ENCODE data around the gene VNN1. TPM values are rescaled to one million over a fixed set of nuclear protein-coding genes. Genes with fewer than 3 reads are reported as not detected.

VNN1 gene
- polyA plus RNA-seq, 1 donor from 2014 or later, result not detected

GRCh38 chr6:132634796-132635195, 79.1 kb downstream of the VNN1 start:
- Histone ChIP-seq H3K9me2 (ENCODE audit: insufficient read depth, low read length) (no peaks in the 10 kb centered on the region), H3K9ac (ENCODE audit: low read length) (no peak overlapping the region), H3K4me3 (ENCODE audit: low read length) (no peak overlapping the region), H3K27me3 (ENCODE audit: insufficient read depth, low read depth, low read length) (no peaks in the 10 kb centered on the region), H3K9me3 (ENCODE audit: low read length) (no peaks in the 10 kb centered on the region), H2AFZ (ENCODE audit: low read depth, low read length) (no peak overlapping the region), H3F3A (ENCODE audit: insufficient read depth, low read length, poor library complexity, severe bottlenecking) (no peaks in the 10 kb centered on the region), H3K79me2 (replicated peaks; ENCODE audit: insufficient read depth, low read length) (no peaks in the 10 kb centered on the region), H4K20me1 (ENCODE audit: insufficient read depth) (no peaks in the 10 kb centered on the region), H3K4me2 (ENCODE audit: low read length) (no peak overlapping the region), H3K36me3 (ENCODE audit: insufficient read depth, low read length) (no peaks in the 10 kb centered on the region), H3K27ac (ENCODE audit: low read length) (no peak overlapping the region)
- TF ChIP-seq POLR2AphosphoS5 (IDR thresholded peaks at IDR 0.05) (no peak), MXI1 (conservative IDR thresholded peaks at IDR 0.05; ENCODE audit: poor library complexity, severe bottlenecking) (no peak), EP300 (conservative IDR thresholded peaks at IDR 0.05; ENCODE audit: poor library complexity, severe bottlenecking) (no peak), TAF1 (IDR thresholded peaks at IDR 0.05; ENCODE audit: low read depth) (no peak), RAD21 (conservative IDR thresholded peaks at IDR 0.05) (no peak), EZH2 (IDR thresholded peaks at IDR 0.05; ENCODE audit: borderline replicate concordance, insufficient read depth, low read length, poor library complexity, severe bottlenecking) (no peak)

GRCh38 chr6:132633362-132633761, 80.5 kb downstream of the VNN1 start:
- no peak overlapping the region for H3K4me3 ChIP-seq (ENCODE audit: low read length)

More at GRCh38 chr6:132633362-132633761, 80.5 kb downstream of the VNN1 start:
- Histone ChIP-seq H3K9ac (ENCODE audit: low read length) (no peak overlapping the region), H3K36me3 (ENCODE audit: insufficient read depth, low read length) (no peaks in the 10 kb centered on the region), H3K4me2 (ENCODE audit: low read length) (no peak overlapping the region), H3K9me3 (ENCODE audit: low read length) (no peaks in the 10 kb centered on the region), H3K9me2 (ENCODE audit: insufficient read depth, low read length) (no peaks in the 10 kb centered on the region), H3K79me2 (replicated peaks; ENCODE audit: insufficient read depth, low read length) (no peaks in the 10 kb centered on the region), H3K27ac (ENCODE audit: low read length) (no peak overlapping the region), H3K27me3 (ENCODE audit: insufficient read depth, low read depth, low read length) (no peaks in the 10 kb centered on the region), H3F3A (ENCODE audit: insufficient read depth, low read length, poor library complexity, severe bottlenecking) (no peaks in the 10 kb centered on the region), H4K20me1 (ENCODE audit: insufficient read depth) (no peaks in the 10 kb centered on the region), H2AFZ (ENCODE audit: low read depth, low read length) (no peak overlapping the region)
- TF ChIP-seq EP300 (conservative IDR thresholded peaks at IDR 0.05; ENCODE audit: poor library complexity, severe bottlenecking) (no peak), MXI1 (conservative IDR thresholded peaks at IDR 0.05; ENCODE audit: poor library complexity, severe bottlenecking) (no peak), SMC3 (conservative IDR thresholded peaks at IDR 0.05; ENCODE audit: poor library complexity) (no peak), EZH2 (IDR thresholded peaks at IDR 0.05; ENCODE audit: borderline replicate concordance, insufficient read depth, low read length, poor library complexity, severe bottlenecking) (no peak), RAD21 (conservative IDR thresholded peaks at IDR 0.05) (no peak), TAF1 (IDR thresholded peaks at IDR 0.05; ENCODE audit: low read depth) (no peak), CTCF (IDR thresholded peaks at IDR 0.05; ENCODE audit: poor library complexity, severe bottlenecking) (no peak)

Other genes starting within 250 kb of the VNN1 start
- gene STX7, start 200.9 kb downstream of the VNN1 start, polyA plus RNA-seq, result 79.5 and 80.6 TPM in 2 replicates
- gene TAAR9, start 175.8 kb downstream of the VNN1 start, polyA plus RNA-seq, result not detected in 2 replicates
- not detected in 2 replicates for gene TAAR8, start 161.4 kb downstream of the VNN1 start, polyA plus RNA-seq
- gene TAAR6, start 143.7 kb downstream of the VNN1 start, polyA plus RNA-seq, result not detected in 2 replicates
- gene TAAR5, start 124.3 kb downstream of the VNN1 start, polyA plus RNA-seq, result not detected in 2 replicates
- not detected in 2 replicates for gene TAAR2, start 89.8 kb downstream of the VNN1 start, polyA plus RNA-seq
- not detected in 2 replicates for gene TAAR1, start 54.9 kb downstream of the VNN1 start, polyA plus RNA-seq
- gene VNN2, start 43.8 kb upstream of the VNN1 start, polyA plus RNA-seq, result not detected in 2 replicates
- gene SLC18B1, start 84.6 kb upstream of the VNN1 start, polyA plus RNA-seq, result 3.5 and 9.0 TPM in 2 replicates
- 1,598 and 1,627 TPM in 2 replicates for gene RPS12, start 100.5 kb upstream of the VNN1 start, polyA plus RNA-seq